Measurements from ENCODE around the gene SLC26A11. TPM values are rescaled to one million over a fixed set of nuclear protein-coding genes. Genes with fewer than 3 reads are reported as not detected.
A peak's percentile ranks its signal among the peaks of the same experiment; 100 is the strongest.

SLC26A11 gene
- total RNA-seq, 1 donor = 12.7 TPM

GRCh38 chr17:80176757-80177156, 43.5 kb upstream of the SLC26A11 start:
- Histone ChIP-seq H3K9me3 (ENCODE audit: low read depth, low read length) (no peaks in the 10 kb centered on the region), H2AFZ (ENCODE audit: low read length) (no peak overlapping the region), H3K27ac (ENCODE audit: low read depth, low read length) (no peak overlapping the region), H3K36me3 (ENCODE audit: insufficient read depth, low read length) (no peaks in the 10 kb centered on the region), H3K4me2 (ENCODE audit: insufficient read depth, low read length) (no peak overlapping the region), H3K4me3 (ENCODE audit: insufficient read depth, low read length) (no peak overlapping the region), H3K4me1 (ENCODE audit: insufficient read depth, low read length) (no peaks in the 10 kb centered on the region), H3K27me3 (ENCODE audit: insufficient read depth, low read length) (peaks cover 5% of the 10 kb centered on the region), H4K20me1 (ENCODE audit: insufficient read depth, low read length) (no peaks in the 10 kb centered on the region), H3K79me2 (ENCODE audit: insufficient read depth, low read length) (no peaks in the 10 kb centered on the region)
- DNase-seq (ENCODE audit: insufficient read length, low spot score, missing footprints) = peak; percentile 19
- no peak for TF ChIP-seq CTCF (IDR thresholded peaks at IDR 0.05; ENCODE audit: extremely low read depth, low read depth, low read length)

GRCh38 chr17:80177986-80178595, 42.1 kb upstream of the SLC26A11 start:
- H3K4me2 ChIP-seq (ENCODE audit: insufficient read depth, low read length) = no peak overlapping the region
- H3K4me3 ChIP-seq (ENCODE audit: insufficient read depth, low read length) = no peak overlapping the region
- H3K36me3 ChIP-seq (ENCODE audit: insufficient read depth, low read length) = no peaks in the 10 kb centered on the region
- H3K9me3 ChIP-seq (ENCODE audit: low read depth, low read length) = no peaks in the 10 kb centered on the region
- no peak overlapping the region for H3K27ac ChIP-seq (ENCODE audit: low read depth, low read length)
- no peaks in the 10 kb centered on the region for H4K20me1 ChIP-seq (ENCODE audit: insufficient read depth, low read length)
- DNase-seq (ENCODE audit: insufficient read length, low spot score, missing footprints) = peak; percentile 17
- H2AFZ ChIP-seq (ENCODE audit: low read length) = no peak overlapping the region
- TF ChIP-seq CTCF (IDR thresholded peaks at IDR 0.05; ENCODE audit: extremely low read depth, low read depth, low read length) = no peak
- no peaks in the 10 kb centered on the region for H3K4me1 ChIP-seq (ENCODE audit: insufficient read depth, low read length)
- H3K79me2 ChIP-seq (ENCODE audit: insufficient read depth, low read length) = no peaks in the 10 kb centered on the region
- peaks cover 5% of the 10 kb centered on the region for H3K27me3 ChIP-seq (ENCODE audit: insufficient read depth, low read length)

GRCh38 chr17:80180192-80180591, 40.0 kb upstream of the SLC26A11 start:
- Histone ChIP-seq H3K4me2 (ENCODE audit: insufficient read depth, low read length) (no peak overlapping the region), H3K79me2 (ENCODE audit: insufficient read depth, low read length) (no peaks in the 10 kb centered on the region), H3K4me3 (ENCODE audit: insufficient read depth, low read length) (no peak overlapping the region), H3K36me3 (ENCODE audit: insufficient read depth, low read length) (no peaks in the 10 kb centered on the region), H2AFZ (ENCODE audit: low read length) (no peak overlapping the region), H3K9me3 (ENCODE audit: low read depth, low read length) (no peaks in the 10 kb centered on the region), H4K20me1 (ENCODE audit: insufficient read depth, low read length) (no peaks in the 10 kb centered on the region), H3K27me3 (ENCODE audit: insufficient read depth, low read length) (peaks cover 5% of the 10 kb centered on the region), H3K4me1 (ENCODE audit: insufficient read depth, low read length) (no peaks in the 10 kb centered on the region), H3K27ac (ENCODE audit: low read depth, low read length) (no peak overlapping the region)
- DNase-seq (ENCODE audit: insufficient read length, low spot score, missing footprints) = peak; percentile 50
- no peak for TF ChIP-seq CTCF (IDR thresholded peaks at IDR 0.05; ENCODE audit: extremely low read depth, low read depth, low read length)

- TF ChIP-seq CTCF (IDR thresholded peaks at IDR 0.05; ENCODE audit: extremely low read depth, low read depth, low read length) = no peak
Measured at GRCh38 chr17:80181431-80181830, 38.8 kb upstream of the SLC26A11 start.

More at GRCh38 chr17:80181431-80181830, 38.8 kb upstream of the SLC26A11 start:
- Histone ChIP-seq H3K4me1 (ENCODE audit: insufficient read depth, low read length) (no peaks in the 10 kb centered on the region), H3K27me3 (ENCODE audit: insufficient read depth, low read length) (peaks cover 8% of the 10 kb centered on the region), H3K4me3 (ENCODE audit: insufficient read depth, low read length) (no peak overlapping the region), H3K27ac (ENCODE audit: low read depth, low read length) (no peak overlapping the region), H2AFZ (ENCODE audit: low read length) (no peak overlapping the region), H3K79me2 (ENCODE audit: insufficient read depth, low read length) (no peaks in the 10 kb centered on the region), H3K9me3 (ENCODE audit: low read depth, low read length) (no peaks in the 10 kb centered on the region), H4K20me1 (ENCODE audit: insufficient read depth, low read length) (no peaks in the 10 kb centered on the region), H3K36me3 (ENCODE audit: insufficient read depth, low read length) (no peaks in the 10 kb centered on the region), H3K4me2 (ENCODE audit: insufficient read depth, low read length) (no peak overlapping the region)
- DNase-seq (ENCODE audit: insufficient read length, low spot score, missing footprints) = peak; percentile 60
